Esophagus squamous epithelium (tissue), 5 donors: ENCODE data around the gene TNNC2. TPM values are rescaled to one million over a fixed set of nuclear protein-coding genes. Genes with fewer than 3 reads are reported as not detected.

Source experiments
- DNase-seq: peaks from one replicate; lab custom pipeline; 2025; lab: John Stamatoyannopoulos, UW
- H3K27ac ChIP-seq, 4 donors: fragments of 200-600 bp; sonication (generic); one replicate each; pipeline ENCODE4 v1.5.1; 2016 to 2019; ENCODE audit warnings: mild to moderate bottlenecking in 1 of 4
- H3K27me3 ChIP-seq, 4 donors: fragments of 200-600 bp; sonication (generic); 1 replicate in 3 of 4; 2 replicates in 1 of 4; pipeline versions ENCODE4 v1.5.1 to v1.6.0; 2017 to 2021; ENCODE audit warnings: antibody characterized with exemption in 1 of 4
- H3K36me3 ChIP-seq, 3 donors: fragments of 200-600 bp; sonication (generic); one replicate each; pipeline ENCODE4 v1.5.1; 2016 to 2019
- H3K4me1 ChIP-seq, 3 donors: fragments of 200-600 bp; sonication (generic); one replicate each; pipeline ENCODE4 v1.5.1; 2017 to 2019
- H3K4me3 ChIP-seq, 4 donors: fragments of 200-600 bp; sonication (generic); 1 replicate in 3 of 4; 2 replicates in 1 of 4; pipeline ENCODE4 v1.5.1; 2016 to 2019; ENCODE audit warnings: mild to moderate bottlenecking in 2 of 4, moderate library complexity in 1 of 4
- H3K9me3 ChIP-seq, 3 donors: fragments of 200-600 bp; sonication (generic); one replicate each; pipeline ENCODE4 v1.5.1; 2016 to 2019
- POLR2A ChIP-seq, 4 donors: fragments of 450-650 bp; IDR thresholded peaks; one replicate each; pipeline ENCODE4 v1.6.1; 2017; ENCODE audit warnings: antibody characterized with exemption in 4 of 4, mild to moderate bottlenecking in 4 of 4, moderate library complexity in 3 of 4
- WGBS, 2 donors: methylation state at CpG; one replicate each; pipeline ENCODE4 v1.1.5; 2018; 5-methylcytosine and 5-hydroxymethylcytosine counted together
- intact Hi-C: fragments of 100-400 bp; cut with DNase I; formaldehyde crosslinking; loops from one replicate; pipeline ENCODE4 v1.15.0; 2022
- small RNA-seq, 4 donors: library from RNA; depleted of rRNA; stranded (forward); fragments of <200 nt; gene quantifications; one replicate each; pipeline ENCODE3, GENCODE V24; 2016
- total RNA-seq, 4 donors: library from RNA; depleted of rRNA; stranded (reverse); fragments of >200 nt; gene quantifications; one replicate each; pipeline ENCODE4 v1.1.0, GENCODE V29; 2016
- TF ChIP-seq, protein P1 (sequence below), 6 experiments: fragments of 450-650 bp in 4 of 6; fragments of 200-600 bp in 2 of 6; sonication (generic) in 2 of 6; IDR thresholded peaks; one replicate each; pipeline ENCODE4 v1.5.1; 2016 to 2019; ENCODE audit warnings: antibody characterized with exemption in 6 of 6, mild to moderate bottlenecking in 4 of 6, moderate library complexity in 4 of 6
- donor health status: DM: yes; HTN: yes; CAD: no.

Gene TNNC2
- total RNA-seq, 4 donors from 2014 or later: 1.1 TPM; not detected in 3

DNA sequence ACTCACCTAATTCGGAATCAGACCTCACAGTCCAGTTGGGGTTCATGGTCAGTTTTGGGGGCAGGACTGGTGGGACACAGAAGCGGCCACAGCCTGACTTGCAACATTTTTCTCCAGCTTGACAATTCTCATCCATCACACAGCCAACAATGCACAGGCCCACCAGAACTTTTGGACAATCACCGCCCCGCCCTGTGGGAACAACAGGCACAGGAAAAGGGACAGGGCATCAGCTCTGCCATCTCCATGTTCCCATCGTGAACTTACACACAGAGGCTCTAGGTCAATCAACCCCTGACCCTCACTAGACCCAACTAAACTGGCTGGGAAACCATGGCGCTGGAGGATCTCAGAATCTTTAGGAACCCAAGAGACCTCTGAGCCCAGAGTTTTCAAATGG lies 51.7 kb downstream of the TNNC2 start:
- Histone ChIP-seq H3K4me3 (no peak overlapping the region), H3K27ac (peak overlapping the region in 2 of 4 donors; percentile 11 to 17), H3K9me3 (no peaks in the 10 kb centered on the region), H3K27me3 (no peaks in the 10 kb centered on the region), H3K36me3 (no peaks in the 10 kb centered on the region), H3K4me1 (peaks cover 13 to 66% (median 26%) of the 10 kb centered on the region in 3 donors)
- TF ChIP-seq, protein P1, sequence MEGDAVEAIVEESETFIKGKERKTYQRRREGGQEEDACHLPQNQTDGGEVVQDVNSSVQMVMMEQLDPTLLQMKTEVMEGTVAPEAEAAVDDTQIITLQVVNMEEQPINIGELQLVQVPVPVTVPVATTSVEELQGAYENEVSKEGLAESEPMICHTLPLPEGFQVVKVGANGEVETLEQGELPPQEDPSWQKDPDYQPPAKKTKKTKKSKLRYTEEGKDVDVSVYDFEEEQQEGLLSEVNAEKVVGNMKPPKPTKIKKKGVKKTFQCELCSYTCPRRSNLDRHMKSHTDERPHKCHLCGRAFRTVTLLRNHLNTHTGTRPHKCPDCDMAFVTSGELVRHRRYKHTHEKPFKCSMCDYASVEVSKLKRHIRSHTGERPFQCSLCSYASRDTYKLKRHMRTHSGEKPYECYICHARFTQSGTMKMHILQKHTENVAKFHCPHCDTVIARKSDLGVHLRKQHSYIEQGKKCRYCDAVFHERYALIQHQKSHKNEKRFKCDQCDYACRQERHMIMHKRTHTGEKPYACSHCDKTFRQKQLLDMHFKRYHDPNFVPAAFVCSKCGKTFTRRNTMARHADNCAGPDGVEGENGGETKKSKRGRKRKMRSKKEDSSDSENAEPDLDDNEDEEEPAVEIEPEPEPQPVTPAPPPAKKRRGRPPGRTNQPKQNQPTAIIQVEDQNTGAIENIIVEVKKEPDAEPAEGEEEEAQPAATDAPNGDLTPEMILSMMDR (IDR thresholded peaks at IDR 0.05): no peak
- no peak for TF ChIP-seq POLR2A (IDR thresholded peaks at IDR 0.05)
- intact Hi-C loops: loop anchor here (10.0 kb wide), 1 partner anchor 311 kb away; the partner anchor contains the start of gene WFDC2
- 100% methylated on average over 1 to 2 of the region's 6 CpGs for WGBS, 2 donors
- DNase-seq: no peak

DNA sequence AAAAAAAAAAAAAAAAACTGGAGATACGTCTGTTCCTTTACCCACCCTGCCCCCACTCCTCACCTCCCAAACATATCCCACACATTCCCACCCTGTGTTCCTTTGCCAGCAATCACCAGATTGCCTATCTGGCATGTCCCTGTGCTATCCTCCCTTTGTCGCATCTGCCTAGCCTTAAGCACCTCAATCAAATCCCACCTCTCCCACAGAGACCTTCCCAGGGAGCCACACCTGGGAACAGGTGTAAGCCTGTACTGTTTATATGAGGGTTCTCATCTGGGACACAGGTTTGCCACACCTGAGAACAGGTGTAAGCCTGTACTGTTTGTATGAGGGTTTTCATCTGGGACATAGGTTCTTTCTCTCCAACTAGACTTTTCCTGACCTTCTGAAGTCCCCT lies 52.2 kb downstream of the TNNC2 start:
- no peaks in the 10 kb centered on the region for H3K9me3 ChIP-seq
- 51 to 88% methylated on average over 2 of the region's 2 CpGs for WGBS, 2 donors
- no peak for TF ChIP-seq POLR2A (IDR thresholded peaks at IDR 0.05)
- TF ChIP-seq, protein P1 (IDR thresholded peaks at IDR 0.05): no peak
- intact Hi-C loops: loop anchor here (10.0 kb wide), 1 partner anchor 310 kb away; the partner anchor contains the start of gene WFDC2
- peak overlapping the region in 2 of 4 donors; percentile 11 to 17 for H3K27ac ChIP-seq
- no peak for DNase-seq
- H3K4me3 ChIP-seq: no peak overlapping the region
- H3K4me1 ChIP-seq: peaks cover 11 to 62% (median 21%) of the 10 kb centered on the region in 3 donors
- no peaks in the 10 kb centered on the region for H3K36me3 ChIP-seq
- no peaks in the 10 kb centered on the region for H3K27me3 ChIP-seq

Small RNA genes lying within 50 kb of the gene (small RNA-seq; reads per million reads assigned to genes)
- gene RNU6ATAC38P: 0 reads per million in 4 donors

Other genes with a start within 250 kb of the TNNC2 start
- not detected for gene WFDC8, start 248.0 kb downstream of the TNNC2 start, total RNA-seq
- not detected for gene WFDC10A, start 197.6 kb downstream of the TNNC2 start, total RNA-seq
- not detected for gene WFDC9, start 196.0 kb downstream of the TNNC2 start, total RNA-seq
- not detected for gene WFDC11, start 157.1 kb downstream of the TNNC2 start, total RNA-seq
- not detected for gene WFDC13, start 125.3 kb downstream of the TNNC2 start, total RNA-seq
- not detected for gene WFDC10B, start 122.3 kb downstream of the TNNC2 start, total RNA-seq
- gene SPINT4, start 105.0 kb downstream of the TNNC2 start, total RNA-seq: not detected
- gene WFDC3, start 35.4 kb downstream of the TNNC2 start, total RNA-seq: 1 to 10 TPM in 1 of 4 donors, not detected in 3; 1.3 TPM
- gene DNTTIP1, start 35.4 kb downstream of the TNNC2 start, total RNA-seq: 10 to 100 TPM; 13.9 to 23.1 (median 20.3) TPM
- gene UBE2C, start 14.7 kb downstream of the TNNC2 start, total RNA-seq: 10 to 100 TPM; 17.4 to 54.4 (median 31.2) TPM
- 10 to 100 TPM; 21.2 to 43.2 (median 37.4) TPM for gene SNX21, start 6.5 kb upstream of the TNNC2 start, total RNA-seq
- gene ACOT8, start 30.1 kb upstream of the TNNC2 start, total RNA-seq: 10 to 100 TPM; 27.7 to 35.0 (median 31.1) TPM
- 1 to 10 TPM; 1.1 to 3.2 (median 2.5) TPM for gene ZSWIM3, start 30.3 kb upstream of the TNNC2 start, total RNA-seq
- gene ZSWIM1, start 53.9 kb upstream of the TNNC2 start, total RNA-seq: 1 to 10 TPM; 6.6 to 8.8 (median 7.6) TPM
- gene SPATA25, start 60.3 kb upstream of the TNNC2 start, total RNA-seq: 1 to 10 TPM in 2 of 4 donors, not detected in 2; 1.1 to 1.3 TPM
- 1 to 10 TPM; 4.1 to 6.5 (median 5.5) TPM for gene NEURL2, start 63.9 kb upstream of the TNNC2 start, total RNA-seq
- 10 to 100 TPM; 44.5 to 74.8 (median 56.8) TPM for gene CTSA, start 64.0 kb upstream of the TNNC2 start, total RNA-seq
- gene PLTP, start 84.8 kb upstream of the TNNC2 start, total RNA-seq: 100 to 1,000 TPM in 2 of 4 donors, 10 to 100 TPM in 1, 1 to 10 TPM in 1; 5.9 to 248 (median 92.6) TPM
- gene PCIF1, start 107.4 kb upstream of the TNNC2 start, total RNA-seq: 10 to 100 TPM; 10.4 to 36.8 (median 16.4) TPM
- 10 to 100 TPM; 10.5 to 22.5 (median 19.8) TPM for gene ZNF335, start 144.9 kb upstream of the TNNC2 start, total RNA-seq
- under 1 TPM in 3 of 4 donors, not detected in 1; 0.18 to 0.50 (median 0.38) TPM for gene MMP9, start 181.6 kb upstream of the TNNC2 start, total RNA-seq
- not detected for gene SLC12A5, start 201.9 kb upstream of the TNNC2 start, total RNA-seq